AG20443 (cell line): ENCODE data around the gene SDCCAG8.

Experiments used
- DNase-seq: peaks from one replicate; pipeline ENCODE4 v3.0.0; 2012; ENCODE audit warnings: low spot score, mixed read lengths

The SDCCAG8 gene

DNA sequence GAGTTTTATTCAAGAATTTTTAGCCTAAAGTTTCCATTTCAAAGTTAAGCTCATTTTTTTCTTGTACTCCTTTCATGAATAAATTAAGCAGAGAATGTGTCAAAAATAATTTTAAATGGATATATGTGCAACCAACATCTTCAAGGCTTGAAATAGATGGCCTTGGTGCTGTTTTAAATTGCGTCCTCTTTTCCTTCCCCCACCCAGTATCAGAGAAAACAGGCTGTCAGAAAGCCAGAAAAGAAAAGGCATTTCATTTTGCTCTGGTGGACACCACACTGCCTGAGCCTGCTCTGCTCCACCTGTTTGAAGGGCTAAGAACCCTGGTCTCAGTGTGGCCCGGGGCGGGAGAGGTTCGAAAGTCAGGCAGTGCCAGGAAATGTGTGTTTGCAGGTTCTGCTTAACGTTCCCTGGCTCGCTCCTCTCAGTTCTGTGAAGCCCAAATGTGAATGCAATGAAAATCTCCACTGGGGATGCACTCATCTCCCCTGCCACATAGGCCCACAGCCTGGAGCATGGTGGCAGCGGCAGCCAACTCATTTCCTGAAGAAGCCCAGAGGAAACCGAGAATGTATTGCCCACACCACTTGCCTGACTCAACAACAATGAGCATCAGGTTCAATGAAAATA is 134.4 kb downstream of the SDCCAG8 start:
- no peak for DNase-seq

DNA sequence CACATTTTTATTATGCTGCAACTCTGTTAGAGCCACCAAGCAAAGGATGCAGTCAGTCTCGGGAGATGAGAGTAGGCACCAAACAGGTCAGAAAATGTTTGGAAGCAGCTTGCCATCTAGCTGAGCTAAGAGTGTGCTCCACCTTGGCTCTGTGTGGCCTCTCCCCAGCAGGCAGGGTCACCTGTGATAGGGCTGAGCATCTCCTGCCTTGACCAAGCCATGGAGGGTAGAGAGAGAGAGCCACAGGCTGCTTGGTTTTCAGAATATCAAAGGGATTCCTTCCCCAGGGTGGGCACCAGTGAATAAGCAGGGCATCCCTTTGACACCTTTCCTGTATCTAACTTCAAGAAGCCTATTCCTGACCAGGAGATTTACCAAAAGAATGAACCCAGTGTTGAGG is 135.5 kb downstream of the SDCCAG8 start:
- no peak for DNase-seq

DNA sequence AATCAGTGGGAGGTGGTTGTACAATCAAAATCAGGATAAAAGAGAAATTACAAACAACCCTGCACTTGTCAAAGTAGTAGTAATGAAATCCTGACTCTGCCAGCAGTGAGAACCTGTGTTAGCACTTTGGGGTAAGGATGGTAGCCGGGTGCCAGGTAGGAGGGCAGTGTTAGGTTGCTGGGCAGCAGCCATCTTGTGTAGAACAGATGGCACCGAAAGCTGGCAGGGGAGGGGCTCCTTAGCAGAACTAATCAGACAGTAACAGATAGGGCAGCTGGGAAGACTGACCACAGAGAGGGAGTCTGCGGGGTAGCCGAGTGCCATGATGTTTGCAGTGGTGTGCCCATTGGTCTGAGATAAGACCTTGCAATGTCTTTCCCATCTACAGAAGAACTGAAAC is 137.3 kb downstream of the SDCCAG8 start:
- no peak for DNase-seq

DNA sequence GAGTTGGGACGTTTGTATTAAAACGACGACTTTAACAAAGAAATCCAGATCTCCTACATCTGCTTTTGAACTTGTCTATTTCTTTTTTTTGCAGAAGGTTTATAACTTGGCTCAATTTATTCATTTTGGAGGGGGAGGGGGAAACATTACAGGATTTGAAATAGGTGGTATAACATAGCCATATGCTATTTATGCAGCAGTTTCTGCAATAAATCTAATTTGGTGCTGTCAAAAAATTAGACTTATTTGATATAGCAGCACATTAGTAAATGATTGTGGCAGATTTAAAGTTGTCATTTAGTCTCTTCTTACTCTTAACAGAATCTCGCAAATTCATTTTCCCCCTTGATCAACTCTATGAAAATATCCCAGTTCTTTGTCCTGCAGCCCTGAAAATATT is 138.2 kb downstream of the SDCCAG8 start:
- DNase-seq, result no peak

DNA sequence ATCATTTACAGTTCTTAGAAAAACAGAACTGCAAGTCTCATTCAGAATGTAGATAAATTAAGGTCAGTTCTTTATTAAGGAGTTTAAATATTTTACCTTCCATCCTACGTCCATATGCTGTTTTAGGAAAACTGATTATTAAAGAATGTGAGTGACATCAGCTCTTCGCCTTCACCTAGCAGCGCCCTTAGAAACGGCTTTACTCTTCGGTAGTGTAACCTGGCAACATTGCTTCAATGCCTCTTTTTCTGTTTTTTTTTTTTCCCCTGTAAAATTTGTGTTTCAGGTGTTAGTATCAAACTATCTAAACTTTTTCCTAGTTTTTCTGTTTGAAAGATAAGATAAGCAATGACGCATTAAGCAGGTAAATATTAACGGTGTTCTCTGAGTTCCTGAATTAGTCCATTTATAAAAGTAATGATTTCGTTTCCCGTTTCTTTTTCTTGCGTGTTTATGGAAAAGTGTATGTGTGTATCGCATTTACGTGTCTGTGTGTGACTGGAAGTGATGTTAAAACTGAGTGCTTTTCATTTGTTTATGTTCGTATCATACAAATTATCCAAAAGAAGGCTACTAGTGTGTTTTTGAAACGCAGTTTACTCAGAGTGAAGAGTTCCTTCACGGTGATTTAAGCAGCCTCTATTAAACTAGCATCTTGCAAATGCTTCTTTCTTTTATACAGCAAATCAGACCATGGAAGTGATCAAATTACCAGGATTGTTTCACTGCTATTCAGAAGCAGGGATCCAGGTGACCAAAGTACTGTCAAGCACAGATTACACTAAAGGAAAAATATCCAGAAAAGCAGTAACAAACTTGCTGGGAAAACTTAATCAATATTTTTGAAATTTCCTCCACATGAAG is 139.0 kb downstream of the SDCCAG8 start:
- no peak for DNase-seq

DNA sequence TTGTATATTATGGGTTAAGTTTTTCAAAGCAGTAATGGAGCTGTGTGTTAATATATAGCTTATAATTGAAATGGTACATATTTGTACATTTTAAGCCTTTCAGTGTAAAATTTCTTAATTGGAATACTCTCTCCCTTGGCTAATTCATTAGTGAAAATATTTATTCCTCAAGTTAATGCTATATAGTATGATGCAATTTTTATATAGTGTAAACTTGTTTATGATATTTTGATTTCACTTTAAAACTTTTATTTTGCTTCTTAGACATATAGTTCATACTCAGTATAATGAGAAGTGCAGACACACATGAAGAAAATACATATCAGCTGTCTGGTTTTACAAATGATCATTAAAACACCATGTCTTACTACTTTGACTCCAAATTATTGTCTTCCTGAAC is 140.6 kb downstream of the SDCCAG8 start:
- DNase-seq, result no peak

DNA sequence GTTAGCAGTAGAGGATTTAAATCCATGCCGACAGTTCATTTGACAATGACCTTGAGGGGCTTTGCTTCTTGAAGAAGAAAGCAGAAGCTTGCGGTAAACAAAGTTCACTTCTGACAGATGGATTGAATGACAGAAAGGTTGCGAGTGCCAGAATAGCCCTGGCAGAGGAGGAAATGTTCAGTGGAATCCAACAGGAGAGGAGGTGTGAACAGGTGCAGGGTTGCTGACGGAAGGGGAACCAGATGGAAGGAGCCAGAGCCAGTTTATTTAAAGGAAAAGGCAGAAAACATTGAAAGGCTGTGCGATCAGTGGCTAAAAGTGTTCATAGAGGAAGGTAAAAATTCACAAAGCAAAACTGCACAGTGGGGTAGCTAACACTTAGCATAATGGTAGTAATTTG is 141.0 kb downstream of the SDCCAG8 start:
- no peak for DNase-seq

DNA sequence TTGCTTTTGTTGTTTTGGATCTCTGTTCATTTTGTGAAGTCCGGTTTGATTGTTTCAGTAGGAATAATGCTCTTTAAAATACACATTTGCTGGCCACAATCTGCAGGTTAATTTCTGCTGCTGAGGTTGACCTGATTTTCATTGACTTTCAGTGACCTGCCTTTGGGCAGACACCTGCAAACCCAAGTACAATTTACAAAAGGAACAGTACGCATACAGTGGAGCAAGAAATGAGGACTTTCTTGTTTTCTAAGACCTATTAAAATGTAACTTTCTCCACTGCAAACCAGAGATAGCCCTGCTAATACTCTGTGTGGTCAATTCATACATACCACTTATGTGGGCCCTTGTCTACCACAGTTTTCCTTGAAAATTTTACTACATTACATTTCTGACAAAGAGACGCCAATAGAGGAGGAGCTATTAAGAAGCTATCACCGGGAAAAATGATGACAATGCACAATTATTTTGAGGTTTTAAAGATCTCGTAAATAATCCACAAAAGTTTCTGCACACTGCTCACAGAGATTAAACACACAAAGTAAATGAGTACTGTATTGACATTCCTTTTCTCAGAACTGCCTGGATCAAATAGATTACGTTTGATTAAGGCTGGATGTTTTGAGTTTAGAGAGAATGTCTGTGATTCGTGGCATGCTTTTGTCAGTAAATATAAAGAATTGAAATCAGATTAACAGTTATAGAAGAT is 141.9 kb downstream of the SDCCAG8 start:
- no peak for DNase-seq

DNA sequence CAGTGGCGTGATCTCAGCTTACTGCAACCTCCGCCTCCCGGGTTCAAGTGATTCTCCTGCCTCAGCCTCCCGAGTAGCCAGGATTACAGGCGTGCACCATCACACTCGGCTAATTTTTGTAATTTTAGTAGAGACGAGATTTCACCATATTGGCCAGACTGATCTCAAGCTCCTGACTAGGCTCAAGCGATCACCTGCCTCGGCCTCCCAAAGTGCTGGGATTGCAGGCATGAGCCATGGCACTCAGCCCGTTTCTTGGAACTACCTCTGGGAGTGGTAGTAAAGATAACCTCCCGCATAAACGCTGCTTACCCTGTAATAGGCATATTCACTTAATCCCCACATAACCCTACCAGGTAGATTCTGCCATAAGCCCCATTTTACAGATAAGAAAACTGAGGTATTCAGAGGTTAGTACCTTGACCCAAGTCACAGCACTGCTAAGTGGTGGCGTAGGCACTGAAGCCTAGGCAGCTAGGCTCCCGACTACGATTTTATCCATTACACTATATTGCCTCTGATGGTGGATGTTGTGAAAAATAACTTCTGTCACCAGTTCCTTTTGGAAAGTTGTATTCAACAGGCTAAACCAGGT is 143.8 kb downstream of the SDCCAG8 start:
- no peak for DNase-seq

DNA sequence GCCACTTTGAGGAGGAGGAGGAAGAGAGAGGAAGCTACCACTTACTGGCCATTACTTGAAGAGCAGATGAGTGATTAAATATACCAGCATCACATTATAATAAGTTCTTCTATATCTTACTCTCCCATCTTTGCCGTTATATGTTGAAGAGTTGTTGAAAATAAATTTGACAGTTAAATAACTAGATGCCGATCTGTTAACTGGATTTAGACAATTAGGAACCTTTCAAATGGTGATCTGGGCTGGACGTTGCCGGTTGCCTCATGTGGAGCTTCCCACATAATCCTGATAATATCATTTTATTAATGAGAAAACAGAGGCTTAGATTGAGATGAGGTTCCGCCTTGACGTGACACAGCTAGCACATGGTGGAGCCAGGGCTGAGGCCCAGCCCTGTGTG is 147.0 kb downstream of the SDCCAG8 start:
- DNase-seq, result no peak

DNA sequence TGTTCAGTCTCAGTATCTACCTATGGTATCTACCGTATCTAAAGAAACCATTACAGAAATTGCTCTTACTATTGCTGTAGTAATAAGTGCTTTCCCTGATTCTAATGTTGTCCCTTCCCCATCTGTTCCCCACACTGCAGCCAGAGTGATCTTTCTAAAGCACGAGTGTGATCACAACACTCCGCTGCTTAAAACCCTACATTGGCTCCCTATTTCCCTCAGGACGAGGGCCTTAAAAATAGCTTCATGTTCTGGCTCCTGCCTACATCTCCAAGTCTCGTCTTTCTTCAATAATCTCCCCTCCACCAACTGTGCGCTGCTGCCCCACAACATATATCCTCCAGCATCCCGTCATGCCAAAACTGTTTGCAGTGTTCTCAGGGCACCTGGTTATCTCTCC is 150.6 kb downstream of the SDCCAG8 start:
- DNase-seq, result no peak

DNA sequence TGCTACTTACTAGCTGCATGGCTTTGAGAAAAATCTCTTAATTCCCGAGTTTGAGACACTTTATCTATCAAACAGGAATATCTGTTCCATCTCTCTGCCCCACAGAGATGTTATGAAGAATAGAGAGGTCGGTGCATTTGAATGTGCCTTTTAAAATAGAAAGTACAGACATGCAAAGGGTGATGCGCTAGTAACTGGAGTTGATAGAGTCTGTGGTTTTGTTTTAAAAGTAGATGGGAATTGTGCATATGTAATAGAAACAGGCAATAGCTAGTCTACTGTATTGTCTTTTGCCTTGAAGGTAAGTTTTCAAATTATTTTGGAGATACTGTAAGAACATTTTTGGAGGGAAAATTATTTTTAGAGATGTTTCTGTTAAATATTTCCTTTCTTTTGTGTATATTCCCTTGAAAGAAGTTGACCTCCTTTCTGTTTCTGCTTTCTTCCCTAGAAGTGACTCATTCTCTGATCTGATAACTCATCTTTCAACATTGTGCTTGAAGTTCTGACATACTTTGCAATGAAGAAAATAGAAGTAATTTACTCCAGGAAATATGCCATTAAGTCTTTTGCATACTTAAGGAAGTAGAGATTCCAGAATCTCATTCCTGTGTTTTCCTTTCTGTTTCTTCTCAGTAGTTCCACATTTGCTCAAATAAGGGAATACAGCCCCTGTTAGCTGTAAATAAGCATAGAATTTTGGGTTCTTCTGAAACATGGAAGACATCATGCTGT is 151.6 kb downstream of the SDCCAG8 start:
- peak; percentile 12 for DNase-seq

DNA sequence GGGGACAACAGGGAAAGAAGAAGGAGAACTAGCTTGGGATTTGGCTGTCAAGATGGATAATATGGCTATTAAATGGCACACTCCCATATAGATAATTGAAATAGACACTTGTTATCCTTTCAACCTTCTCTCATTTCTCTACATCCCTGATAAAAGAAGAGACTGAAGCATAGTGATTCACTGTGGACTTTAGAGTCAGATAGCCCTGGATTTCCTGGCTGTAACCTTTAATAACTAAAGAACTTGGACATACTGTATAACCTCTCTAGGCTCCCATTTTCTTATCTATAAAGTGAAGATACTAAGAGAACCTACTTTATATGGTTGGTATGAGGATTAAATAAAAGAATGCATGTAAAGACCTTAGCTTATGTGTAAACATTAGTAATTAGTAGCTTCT is 152.6 kb downstream of the SDCCAG8 start:
- DNase-seq, result no peak

DNA sequence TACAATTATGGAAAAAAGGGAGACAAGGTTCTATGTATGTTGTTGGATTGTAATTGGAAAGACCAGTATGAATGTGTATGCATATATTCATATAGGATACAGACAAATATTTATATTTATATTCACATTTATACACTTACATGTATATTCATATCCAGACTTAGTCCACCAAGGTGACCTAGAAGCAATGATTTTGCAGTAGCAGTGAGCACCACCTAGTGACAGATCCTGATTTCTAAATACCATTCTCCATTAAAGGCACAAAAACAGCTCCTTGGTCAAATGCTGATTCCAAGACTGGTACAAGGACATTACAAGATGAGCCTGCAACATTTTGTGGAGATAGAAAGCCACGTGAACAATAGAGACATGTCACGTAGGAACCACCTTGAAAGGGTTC is 153.4 kb downstream of the SDCCAG8 start:
- DNase-seq, result no peak

DNA sequence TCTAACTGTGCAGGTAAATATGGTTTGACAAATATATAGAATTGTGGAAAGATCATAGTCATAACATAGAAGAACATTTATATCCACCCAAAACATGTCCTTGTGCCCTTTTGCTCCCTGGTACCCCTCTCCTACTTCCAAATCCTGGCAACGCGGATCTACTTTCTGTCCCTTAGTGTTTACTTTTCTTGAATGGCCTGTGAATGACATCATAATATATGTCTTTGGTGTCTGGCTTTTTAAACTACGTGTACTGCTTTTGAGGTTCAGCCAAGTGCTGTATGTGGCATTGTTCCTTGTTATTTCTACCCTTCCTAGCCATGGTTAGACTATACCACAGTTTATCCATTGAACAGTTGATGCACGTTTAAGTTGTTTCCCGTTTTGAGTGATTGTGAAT is 155.6 kb downstream of the SDCCAG8 start:
- no peak for DNase-seq

DNA sequence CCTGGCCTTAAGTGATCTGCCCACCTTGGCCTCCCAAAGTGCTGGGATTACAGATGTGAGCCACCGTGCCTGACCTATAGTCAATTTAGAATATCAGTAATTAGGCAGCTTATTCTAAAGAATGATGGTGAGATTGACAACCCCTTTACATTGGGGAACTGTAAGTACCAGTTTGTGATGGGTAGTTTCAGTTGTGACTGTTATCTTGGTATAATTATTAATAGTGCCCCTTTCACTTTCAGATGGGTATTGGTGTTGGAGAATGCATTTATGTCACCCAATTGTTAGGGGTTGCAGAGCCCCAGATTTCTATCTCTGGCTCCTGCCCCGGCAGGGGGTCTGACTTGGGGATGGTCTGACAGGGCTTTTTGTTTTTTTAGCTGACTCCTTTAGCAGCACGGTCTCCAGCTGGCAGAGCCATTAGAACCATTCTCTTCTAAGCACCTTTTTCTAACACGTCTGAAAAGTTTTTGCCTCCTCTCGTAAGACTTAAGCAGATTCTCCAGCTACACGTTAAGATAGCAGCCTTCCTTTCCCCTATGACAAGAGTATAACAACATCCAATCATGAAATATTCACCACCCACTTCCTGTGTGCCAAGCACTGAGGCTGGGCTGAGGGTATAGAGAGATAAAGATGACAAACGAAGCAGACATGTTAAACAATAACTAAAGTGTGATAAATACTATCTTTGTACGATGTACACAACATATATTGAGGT is 157.8 kb downstream of the SDCCAG8 start:
- no peak for DNase-seq

DNA sequence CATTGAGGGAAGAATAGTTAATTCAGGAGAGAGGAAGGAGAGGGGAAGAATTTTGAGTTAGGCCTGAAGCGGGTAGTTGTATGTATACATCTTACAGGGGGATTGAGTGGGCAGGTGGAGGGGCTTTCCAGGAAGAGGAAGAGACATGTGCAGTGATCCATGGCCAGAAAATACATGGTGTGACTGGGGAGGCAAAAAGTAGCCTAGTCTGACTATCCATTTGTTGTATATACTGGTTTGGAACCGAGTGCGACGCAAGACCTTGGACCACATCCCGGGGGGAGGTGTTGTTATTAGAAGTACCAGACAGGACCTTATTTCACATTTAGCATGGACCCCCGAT is 158.3 kb downstream of the SDCCAG8 start:
- DNase-seq, result no peak

DNA sequence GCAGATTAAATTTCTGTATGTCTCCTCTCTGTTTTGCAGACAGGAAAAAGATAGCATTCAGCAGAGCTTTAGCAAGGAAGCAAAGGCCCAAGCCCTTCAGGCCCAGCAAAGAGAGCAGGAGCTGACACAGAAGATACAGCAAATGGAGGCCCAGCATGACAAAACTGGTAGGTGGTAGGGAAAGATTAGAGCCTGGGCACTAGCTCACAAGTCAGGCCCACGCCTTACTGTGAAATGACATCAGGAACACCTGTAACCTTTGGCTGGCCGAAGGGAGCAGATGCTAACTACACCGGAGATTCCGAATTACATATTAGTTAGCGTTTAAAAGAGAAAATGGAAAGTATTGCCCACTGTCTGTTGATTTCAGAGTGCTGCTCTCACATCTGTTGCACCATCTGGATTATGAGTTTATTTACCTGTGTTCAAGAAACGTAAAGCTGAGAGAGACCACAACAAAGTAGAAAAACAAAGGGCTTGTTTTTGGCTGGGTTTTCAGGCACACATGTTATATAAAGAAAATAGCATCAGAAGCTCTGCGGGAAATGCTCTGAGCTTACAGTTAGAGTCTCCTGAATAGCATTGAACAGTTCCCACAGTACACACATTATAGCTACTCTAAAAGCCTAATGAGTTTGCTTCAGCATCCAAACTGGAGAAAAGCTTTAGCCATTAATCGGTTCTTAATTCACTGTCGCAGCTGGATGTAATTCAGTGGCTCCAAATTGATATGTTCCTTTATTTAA is 160.0 kb downstream of the SDCCAG8 start:
- no peak for DNase-seq

DNA sequence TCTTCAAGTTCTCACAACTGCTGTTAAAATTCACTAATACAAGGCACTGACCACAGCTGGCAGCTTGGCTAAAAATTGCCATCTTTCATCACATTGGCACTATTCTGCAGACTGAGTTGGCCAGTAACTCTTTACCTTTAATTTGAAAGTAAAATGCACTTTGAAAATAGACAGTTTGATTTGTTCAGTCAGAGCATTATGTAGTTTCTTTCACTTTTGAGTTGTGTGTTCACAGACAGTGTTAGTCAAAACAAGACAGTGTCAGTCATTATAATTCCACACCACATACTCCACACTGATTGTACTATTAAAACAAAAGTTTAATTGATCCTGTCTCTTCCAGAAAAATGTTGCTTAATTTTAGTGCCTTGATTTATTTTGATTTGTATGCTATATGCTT is 160.7 kb downstream of the SDCCAG8 start:
- DNase-seq, result no peak

DNA sequence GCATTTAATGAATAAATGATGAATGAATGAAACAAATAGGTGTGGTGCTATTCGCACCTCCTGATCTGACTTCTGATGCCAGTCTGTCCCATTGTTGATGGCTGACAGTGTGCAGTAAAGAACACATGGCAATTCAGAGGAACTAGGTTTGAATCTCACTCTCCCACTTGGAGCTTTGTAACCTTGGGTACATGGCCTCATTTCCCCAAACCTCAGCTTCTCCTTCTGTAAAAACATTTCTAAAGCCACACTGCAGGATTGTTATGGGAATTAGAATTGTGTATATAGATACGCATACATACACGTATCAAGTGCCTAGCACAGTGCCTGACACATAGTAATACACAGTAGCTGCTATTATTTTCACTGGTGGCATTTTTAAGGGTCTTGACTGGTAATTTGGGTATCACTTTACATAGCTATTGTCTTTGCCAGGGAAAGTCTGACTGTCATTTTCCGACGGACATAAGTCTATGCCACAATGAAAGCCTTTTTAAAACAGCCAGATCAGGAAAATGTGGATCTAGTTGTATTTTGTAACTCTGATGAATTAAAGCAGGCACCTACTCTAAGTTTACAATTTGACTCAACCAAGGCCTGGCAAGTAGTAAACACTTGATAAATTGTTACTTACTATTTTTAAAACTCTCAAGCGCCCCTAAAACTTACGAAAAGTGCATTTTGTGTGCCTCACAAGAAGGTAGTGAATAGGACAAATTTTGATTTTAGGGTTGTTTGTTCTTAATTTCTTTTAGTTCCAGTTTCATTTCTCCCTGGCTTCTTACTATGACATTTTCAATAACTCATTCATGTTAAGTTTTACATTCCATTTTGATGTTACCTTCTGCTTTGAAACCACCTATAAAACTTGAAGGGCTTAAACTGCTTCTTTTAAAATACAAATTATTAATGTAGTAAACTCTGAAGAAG is 164.4 kb downstream of the SDCCAG8 start:
- no peak for DNase-seq
